Hematopoietic multipotent progenitor cell treated with erythropoietin and hydrocortisone succinate and interleukin-3 and kit ligand, for 8 days (in vitro differentiated cells): Measurements from ENCODE around the gene OR56B4.
"Not testable (repeated sequence)": the region's sequence is repeated elsewhere in the genome, so short reads cannot be mapped to it uniquely, and the experiment has no call there.

Experiments used
- DNase-seq: peaks from one replicate; pipeline ENCODE4 v3.0.0-alpha.2; 2015

The OR56B4 gene, protein sequence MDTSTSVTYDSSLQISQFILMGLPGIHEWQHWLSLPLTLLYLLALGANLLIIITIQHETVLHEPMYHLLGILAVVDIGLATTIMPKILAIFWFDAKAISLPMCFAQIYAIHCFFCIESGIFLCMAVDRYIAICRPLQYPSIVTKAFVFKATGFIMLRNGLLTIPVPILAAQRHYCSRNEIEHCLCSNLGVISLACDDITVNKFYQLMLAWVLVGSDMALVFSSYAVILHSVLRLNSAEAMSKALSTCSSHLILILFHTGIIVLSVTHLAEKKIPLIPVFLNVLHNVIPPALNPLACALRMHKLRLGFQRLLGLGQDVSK

DNA sequence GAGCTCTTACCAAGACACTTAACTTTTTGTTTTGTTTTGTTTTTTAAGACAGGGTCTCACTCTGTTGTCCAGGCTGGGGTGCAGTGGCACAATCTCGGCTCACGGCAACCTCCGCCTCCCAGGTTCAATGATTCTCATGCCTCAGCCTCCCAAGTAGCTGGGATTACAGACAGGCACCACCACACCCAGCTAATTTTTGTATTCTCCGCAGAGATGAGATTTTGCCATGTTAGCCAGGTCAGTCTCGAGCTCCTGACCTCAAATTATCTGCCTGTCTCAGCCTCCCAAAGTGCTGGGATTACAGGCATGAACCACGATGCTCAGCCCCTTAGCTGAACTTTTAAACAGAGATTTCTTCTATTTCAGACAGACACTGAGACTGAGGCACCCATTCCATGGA is at the start of gene OR56B4:
OR56B4 (plus strand) TSS at position 301 of the 400 bp plus-strand sequence; CDS start at position 396, 95 bp downstream.
- not testable (repeated sequence) for DNase-seq

DNA sequence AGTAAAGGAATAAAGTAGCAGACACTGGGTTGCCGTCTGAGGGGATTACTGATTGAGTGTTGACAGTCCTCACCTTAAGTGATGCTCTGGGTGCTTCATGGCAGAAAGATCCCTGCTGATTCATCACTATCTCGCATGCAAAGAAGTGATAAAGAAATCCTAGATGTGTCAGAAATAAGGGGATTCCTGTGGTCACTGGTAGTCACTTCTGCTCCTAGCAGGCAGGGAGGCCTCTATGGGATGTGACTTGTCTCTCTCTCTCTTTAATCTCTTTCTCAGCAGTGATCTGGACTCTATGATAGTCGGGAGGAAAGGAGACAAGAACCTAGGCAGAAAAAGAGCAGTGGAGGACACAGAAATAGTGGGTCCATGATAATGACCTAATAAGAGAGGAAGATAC is 46.0 kb upstream of the OR56B4 start:
- no peak for DNase-seq

DNA sequence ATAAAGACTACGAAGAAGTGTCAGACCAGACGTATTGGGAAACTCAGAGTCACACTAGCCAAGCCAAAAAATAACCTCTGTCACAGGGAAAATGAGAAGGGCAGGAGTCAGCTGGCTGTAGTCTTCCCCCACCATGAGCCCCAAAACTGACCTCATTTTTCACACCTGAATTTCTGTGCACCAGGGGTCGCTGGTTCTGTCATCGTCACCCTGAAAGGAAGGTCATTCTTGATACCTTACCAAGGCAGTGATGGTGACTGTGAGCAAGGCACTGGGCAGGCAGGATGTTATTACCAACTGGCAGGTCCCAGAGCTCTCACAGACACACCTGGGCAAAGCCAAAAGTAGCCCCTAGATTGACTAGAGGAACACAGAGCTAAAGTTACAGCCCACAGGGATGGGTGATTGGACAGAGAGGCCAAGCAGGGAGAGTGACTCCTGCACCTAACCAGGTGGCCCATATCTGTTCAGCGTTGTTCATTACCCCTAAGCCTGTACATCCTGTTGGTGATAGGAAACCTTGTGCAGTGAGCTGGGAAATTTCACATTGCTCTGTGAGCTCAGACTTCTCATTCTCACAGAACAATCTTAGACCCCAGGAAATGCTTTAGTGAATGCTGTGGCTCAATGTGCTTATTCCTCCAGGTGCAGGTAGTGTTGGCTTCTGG is 44.7 kb upstream of the OR56B4 start:
- DNase-seq, result no peak

GRCh38 chr11:6067502-6067901 is 40.0 kb upstream of the OR56B4 start:
- no peak for DNase-seq

- DNase-seq, result not testable (repeated sequence)
Observed at GRCh38 chr11:6076443-6076842, 31.0 kb upstream of the OR56B4 start.

- DNase-seq, result no peak
Observed at GRCh38 chr11:6077723-6078122, 29.8 kb upstream of the OR56B4 start.

GRCh38 chr11:6079463-6079862 is 28.0 kb upstream of the OR56B4 start:
- DNase-seq, result no peak

GRCh38 chr11:6083129-6083528 is 24.4 kb upstream of the OR56B4 start:
- DNase-seq, result no peak

DNA sequence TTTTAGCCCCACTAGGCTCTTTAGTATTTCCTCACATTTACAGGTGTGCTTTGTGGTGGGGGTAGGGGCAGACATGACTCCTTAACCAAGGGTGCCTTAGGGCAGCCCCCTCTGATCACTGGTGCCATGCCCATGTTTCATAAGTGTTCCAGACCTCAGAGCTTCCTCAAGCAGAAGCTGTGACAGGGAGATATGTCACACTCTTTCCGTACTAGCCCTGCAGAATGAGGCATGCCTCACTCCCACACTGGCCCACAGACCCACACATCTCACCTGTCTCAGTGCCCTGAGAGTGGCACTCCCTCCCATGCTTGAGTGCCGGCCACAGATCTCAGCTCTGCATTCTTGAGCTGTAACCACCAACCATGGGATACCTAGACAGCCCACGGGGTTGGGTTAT is 22.9 kb upstream of the OR56B4 start:
- no peak for DNase-seq

DNA sequence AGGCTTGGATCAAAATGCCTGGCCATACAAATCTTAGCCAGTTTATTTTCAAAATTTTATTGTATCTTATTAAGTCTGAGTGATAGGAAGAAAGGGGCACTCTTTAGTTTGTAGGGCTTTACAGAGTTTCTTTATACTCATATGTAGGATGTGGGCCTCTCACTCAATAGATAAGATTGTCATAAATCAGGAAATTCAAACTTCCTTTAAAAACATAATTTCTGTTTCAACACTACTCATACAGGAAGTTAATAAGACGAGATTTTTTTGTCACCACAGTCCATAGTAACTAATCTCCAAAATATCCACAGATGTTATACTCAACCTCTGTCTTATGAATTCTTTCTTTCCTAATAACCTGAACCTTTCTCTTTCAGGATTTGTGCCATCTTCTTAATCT is 13.3 kb upstream of the OR56B4 start:
- no peak for DNase-seq

- DNase-seq, result no peak
Observed at GRCh38 chr11:6095798-6096197, 11.7 kb upstream of the OR56B4 start.

DNA sequence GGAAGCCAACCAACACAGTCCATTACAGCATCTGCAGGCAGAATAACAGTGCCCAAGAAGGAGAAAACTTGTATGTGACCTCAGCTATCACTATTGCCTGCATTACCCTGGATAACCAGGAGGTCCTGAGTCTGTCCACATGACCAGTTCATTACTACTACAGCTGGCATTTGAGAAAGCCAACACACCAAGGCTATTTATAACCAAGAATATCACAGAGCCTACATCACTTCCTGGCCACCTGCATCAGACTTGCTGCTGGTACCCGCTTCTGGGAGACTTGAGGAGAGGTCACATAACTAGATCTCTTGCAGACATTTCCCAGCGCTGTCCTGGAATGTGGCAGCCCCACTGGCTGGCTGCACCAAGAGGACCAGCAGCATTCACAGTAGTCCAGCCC is 11.1 kb upstream of the OR56B4 start:
- no peak for DNase-seq

GRCh38 chr11:6099577-6099976 is 7.9 kb upstream of the OR56B4 start:
- DNase-seq, result no peak

GRCh38 chr11:6110011-6110410 is 2.5 kb downstream of the OR56B4 start:
- DNase-seq, result no peak

GRCh38 chr11:6111673-6112072 is 4.2 kb downstream of the OR56B4 start:
- DNase-seq, result no peak

DNA sequence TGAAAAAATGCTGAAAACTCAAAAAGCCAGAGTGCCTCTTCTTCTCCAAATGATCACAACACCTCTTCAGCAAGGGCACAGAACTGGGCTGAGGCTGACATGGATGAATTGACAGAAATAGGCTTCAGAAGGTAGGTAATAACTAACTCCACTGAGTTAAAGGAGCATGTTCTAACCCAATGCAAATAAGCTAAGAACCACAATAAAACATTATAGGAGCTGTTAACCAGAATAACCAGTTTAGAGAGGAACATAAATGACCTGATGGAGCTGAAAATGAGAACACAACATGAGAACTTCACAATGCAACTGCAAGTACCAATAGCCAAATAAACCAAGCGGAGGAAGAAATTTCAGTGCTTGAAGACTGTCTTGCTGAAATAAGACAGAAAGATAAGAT is 9.2 kb downstream of the OR56B4 start:
- no peak for DNase-seq

DNA sequence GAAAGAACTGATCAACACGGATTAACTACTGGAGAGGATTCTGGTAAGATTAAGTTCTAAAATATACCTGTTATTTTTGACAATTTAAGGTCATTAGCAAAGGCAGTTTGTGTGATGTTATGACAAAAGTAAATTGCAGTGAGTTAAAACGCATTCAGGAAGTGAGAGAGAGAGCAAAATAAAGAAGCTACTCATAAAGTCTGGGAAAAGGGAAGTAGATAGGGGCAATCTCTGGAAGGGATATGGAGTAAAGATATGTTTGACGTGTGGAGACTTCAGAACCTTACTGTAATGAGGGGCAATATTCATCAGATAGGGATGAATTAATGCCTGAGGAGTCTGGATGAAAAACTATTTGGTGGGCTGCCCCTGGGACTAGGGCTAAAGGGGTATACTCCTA is 16.8 kb downstream of the OR56B4 start:
- no peak for DNase-seq

- peak; percentile 21 for DNase-seq
Observed at GRCh38 chr11:6127881-6128280, 20.4 kb downstream of the OR56B4 start.

GRCh38 chr11:6129011-6129410 is 21.5 kb downstream of the OR56B4 start:
- no peak for DNase-seq

DNA sequence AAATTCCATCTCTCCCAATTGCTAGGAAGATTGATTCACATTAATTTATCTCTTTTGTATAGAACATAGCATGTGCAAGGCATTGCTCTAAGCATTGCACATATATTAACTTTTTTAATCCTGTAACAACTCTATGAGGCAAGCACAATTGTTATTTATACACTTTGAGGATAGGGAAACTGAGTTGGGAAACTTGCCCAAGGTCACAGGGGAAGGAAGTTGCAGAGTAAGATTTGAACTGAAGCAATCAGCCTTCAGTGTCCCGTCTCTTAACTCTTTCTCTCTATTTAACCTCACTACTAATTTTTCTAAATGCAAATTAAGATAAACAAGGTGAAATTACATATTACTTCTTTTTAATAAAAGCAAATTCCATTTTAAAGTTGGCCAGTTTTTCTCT is 22.2 kb downstream of the OR56B4 start:
- DNase-seq, result no peak

- DNase-seq, result no peak
Observed at GRCh38 chr11:6132431-6132830, 24.9 kb downstream of the OR56B4 start.

DNA sequence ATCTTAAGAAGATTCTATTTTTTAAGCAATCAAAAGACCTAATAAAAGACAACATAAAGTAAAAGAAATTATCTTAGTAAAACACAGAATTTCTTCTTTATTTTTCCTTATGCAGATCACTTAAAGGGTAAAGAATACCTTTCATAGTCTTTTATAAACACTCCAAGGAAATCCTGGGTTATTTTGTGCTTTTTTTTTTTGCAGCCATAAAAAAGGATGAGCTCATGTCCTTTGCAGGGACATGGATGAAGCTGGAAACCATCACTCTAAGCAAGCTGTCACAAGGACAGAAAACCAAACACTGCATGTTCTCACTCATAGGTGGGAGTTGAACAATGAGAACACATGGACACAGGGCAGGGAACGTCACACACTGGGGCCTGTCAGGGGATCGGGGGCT is 28.5 kb downstream of the OR56B4 start:
- DNase-seq, result not testable (repeated sequence)

DNA sequence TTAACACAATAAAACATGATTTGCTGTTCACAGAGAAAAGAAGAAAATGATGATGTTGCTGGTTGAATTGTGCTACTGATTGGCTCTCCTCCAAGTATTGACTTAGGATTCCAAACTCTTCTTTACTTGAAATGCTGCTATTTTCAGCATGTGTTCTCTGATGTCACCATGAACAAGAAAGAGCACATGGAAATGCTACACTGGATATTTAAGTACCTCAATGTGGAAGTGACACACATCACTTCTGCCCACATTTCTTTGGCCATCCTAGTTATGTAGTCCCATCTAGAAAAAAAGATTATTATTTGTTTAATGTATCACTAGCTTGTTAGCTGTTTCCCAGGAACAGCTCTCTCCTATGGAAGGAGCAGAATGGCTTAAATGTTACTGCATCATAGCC is 35.5 kb downstream of the OR56B4 start:
- DNase-seq, result no peak

DNA sequence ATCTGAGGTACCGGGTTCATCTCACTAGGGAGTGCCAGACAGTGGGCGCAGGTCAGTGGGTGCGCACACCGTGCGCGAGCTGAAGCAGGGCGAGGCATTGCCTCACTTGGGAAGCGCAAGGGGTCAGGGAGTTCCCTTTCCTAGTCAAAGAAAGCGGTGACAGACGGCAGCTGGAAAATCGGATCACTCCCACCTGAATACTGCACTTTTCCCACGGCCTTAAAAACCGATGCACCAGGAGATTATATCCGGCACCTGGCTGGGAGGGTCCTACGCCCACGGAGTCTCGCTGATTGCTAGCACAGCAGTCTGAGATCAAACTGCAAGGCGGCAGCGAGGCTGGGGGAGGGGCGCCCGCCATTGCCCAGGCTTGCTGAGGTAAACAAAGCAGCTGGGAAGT is 36.3 kb downstream of the OR56B4 start:
- DNase-seq, result not testable (repeated sequence)

DNA sequence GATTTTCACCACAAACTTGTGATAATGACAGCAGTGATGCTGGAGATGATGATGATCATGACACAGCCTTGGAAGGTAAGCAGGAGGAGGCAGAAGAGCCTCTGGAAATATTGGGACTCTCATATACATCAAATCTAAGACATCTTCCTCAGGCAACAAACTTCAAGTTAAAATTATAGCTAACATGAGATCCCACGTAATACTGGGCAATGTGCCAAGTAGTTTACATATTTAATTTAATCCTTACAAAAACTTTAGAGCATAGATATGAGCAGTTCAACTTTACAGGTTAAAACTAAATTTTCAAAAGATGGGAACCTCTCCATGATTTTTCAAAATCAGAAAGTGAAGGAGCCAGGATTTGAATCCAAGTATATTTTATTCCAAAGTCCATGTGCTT is 43.6 kb downstream of the OR56B4 start:
- DNase-seq, result no peak
